Lower leg skin (tissue), 3 donors: Measurements from ENCODE around the gene LSM4.

ENCODE experiments used
- POLR2A ChIP-seq, 2 donors: fragments of 450-650 bp; IDR thresholded peaks; one replicate each; pipeline ENCODE4 v1.6.1; 2016 to 2017; ENCODE audit warnings: antibody characterized with exemption in 2 of 2, mild to moderate bottlenecking in 1 of 2, moderate library complexity in 1 of 2
- TF ChIP-seq, protein P1 (sequence below), 3 donors: fragments of 450-650 bp; IDR thresholded peaks; one replicate each; pipeline ENCODE4 v1.5.1; 2016; ENCODE audit warnings: antibody characterized with exemption in 3 of 3, mild to moderate bottlenecking in 3 of 3, moderate library complexity in 2 of 3

- TF ChIP-seq, protein P1, sequence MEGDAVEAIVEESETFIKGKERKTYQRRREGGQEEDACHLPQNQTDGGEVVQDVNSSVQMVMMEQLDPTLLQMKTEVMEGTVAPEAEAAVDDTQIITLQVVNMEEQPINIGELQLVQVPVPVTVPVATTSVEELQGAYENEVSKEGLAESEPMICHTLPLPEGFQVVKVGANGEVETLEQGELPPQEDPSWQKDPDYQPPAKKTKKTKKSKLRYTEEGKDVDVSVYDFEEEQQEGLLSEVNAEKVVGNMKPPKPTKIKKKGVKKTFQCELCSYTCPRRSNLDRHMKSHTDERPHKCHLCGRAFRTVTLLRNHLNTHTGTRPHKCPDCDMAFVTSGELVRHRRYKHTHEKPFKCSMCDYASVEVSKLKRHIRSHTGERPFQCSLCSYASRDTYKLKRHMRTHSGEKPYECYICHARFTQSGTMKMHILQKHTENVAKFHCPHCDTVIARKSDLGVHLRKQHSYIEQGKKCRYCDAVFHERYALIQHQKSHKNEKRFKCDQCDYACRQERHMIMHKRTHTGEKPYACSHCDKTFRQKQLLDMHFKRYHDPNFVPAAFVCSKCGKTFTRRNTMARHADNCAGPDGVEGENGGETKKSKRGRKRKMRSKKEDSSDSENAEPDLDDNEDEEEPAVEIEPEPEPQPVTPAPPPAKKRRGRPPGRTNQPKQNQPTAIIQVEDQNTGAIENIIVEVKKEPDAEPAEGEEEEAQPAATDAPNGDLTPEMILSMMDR (IDR thresholded peaks at IDR 0.05): no peak
- TF ChIP-seq POLR2A (IDR thresholded peaks at IDR 0.05): no peak
These were observed 4.7 kb downstream of the LSM4 start for GRCh38 chr19:18317961-18318800.
